ENCODE results near the gene CYB5R4. TPM values are rescaled to one million over a fixed set of nuclear protein-coding genes. Genes with fewer than 3 reads are reported as not detected.

The CYB5R4 gene, protein sequence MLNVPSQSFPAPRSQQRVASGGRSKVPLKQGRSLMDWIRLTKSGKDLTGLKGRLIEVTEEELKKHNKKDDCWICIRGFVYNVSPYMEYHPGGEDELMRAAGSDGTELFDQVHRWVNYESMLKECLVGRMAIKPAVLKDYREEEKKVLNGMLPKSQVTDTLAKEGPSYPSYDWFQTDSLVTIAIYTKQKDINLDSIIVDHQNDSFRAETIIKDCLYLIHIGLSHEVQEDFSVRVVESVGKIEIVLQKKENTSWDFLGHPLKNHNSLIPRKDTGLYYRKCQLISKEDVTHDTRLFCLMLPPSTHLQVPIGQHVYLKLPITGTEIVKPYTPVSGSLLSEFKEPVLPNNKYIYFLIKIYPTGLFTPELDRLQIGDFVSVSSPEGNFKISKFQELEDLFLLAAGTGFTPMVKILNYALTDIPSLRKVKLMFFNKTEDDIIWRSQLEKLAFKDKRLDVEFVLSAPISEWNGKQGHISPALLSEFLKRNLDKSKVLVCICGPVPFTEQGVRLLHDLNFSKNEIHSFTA
- 7.6 and 13.3 TPM in 2 replicates for total RNA-seq

DNA sequence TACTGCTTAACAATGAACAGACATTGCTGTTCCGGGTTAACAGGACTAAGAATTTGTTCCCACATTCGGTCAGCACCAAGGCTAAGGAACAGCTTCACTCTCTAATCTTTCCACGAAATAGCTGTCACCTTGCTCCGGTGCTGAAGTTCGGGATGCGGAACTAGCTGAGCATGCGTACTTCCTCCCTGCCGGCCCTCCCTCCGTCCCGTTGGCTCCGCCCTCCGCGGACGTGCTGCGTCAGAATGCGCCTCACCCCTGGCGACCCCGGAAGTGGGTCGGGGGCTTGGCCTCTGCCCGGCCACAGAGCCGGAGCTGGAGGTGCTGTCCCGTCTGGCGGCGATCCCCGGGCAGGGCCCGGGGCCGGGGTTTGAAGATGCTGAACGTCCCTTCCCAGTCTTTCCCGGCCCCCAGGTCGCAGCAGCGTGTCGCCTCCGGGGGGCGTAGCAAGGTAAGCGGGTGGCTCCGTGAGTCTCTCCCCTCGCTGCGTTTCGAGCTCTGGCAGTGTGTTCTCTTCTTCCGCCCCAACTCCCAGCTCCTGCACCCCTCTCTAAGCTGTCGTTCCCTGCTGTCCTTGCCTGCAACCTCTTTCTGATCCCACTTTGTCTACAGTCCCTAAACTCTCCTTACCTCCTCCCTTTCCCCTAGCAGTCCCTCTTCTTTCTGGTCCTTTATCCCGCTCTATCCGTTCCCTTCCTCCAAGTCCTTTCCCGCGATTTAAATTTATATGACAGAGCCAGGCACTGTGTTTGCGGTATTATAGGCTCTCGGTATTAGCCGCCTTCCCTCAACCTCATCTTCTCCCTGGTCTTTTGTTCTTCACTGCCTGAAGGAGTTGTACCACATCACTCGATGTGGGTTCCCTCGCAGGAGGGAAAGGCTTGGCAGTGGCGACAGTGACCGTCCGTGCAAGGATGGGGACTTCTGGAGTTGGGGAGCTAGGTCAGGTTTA lies at the start of gene CYB5R4:
CYB5R4 (plus strand) TSS at position 280 of the 949 bp plus-strand sequence; CDS start at position 374, 94 bp downstream.

DNA sequence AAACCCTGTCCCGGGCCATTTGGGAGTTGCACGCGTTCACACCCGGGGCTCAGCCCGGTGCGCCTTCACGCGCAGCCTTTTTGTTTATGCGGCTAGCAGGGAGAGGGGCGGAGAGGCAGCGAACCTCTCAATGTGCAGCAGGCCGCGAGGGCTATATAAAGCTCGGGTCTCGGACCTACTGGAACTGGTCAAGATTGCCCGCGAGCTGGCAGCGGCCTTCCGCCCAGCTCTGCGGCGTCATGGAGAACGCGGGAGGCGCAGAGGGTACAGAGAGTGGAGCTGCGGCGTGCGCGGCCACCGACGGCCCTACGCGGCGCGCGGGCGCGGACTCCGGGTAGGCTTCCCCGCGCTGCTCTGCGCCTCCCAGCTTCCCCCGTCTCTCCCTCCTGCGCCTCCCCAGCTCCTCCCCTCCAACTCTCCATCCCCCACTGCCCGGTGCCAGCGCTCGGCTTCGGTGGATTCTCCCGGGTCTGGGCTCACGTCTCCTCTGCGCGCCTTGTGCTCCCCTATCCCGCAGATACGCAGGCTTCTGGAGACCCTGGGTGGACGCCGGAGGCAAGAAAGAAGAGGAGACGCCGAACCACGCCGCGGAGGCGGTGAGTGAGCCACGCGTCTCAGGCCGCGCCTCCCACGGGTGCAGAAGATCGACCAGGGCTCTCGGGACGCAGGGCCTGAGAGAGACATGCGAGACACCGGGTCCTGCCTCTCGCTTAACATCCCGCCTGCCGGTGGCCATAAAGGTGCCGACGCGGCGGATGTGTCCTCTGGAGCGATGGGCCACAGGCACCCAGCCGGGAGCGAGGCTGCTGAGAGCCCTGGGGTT lies 6.1 kb upstream of the CYB5R4 start, which contains the start of gene RIPPLY2:
RIPPLY2 (plus strand) TSS at position 183 of the 823 bp plus-strand sequence; CDS start at position 240, 57 bp downstream.

Other genes starting within 250 kb of the CYB5R4 start
- gene SNAP91, start 150.6 kb upstream of the CYB5R4 start, total RNA-seq, result 0.15 TPM in 1 of 2 replicates, not detected in the other
- 0.74 TPM in 1 of 2 replicates, not detected in the other for gene RIPPLY2, start 6.3 kb upstream of the CYB5R4 start, total RNA-seq
- gene MRAP2, start 174.1 kb downstream of the CYB5R4 start, total RNA-seq, result 0.15 TPM in 1 of 2 replicates, not detected in the other

Data from bronchus fibroblast of lung (primary cell).